HepG2 (cell line): ENCODE results near the gene UQCRC1. TPM values are rescaled to one million over a fixed set of nuclear protein-coding genes. Genes with fewer than 3 reads are reported as not detected.
A peak's percentile ranks its signal among the peaks of the same experiment; 100 is the strongest.

Experiments
- ARID2 ChIP-seq: sonication (generic); formaldehyde crosslinking; IDR thresholded peaks from 2 replicates; pipeline ENCODE4 v1.8.1; 2022; ENCODE audit warnings: mild to moderate bottlenecking, missing genetic modification reagents, borderline replicate concordance
- JUN ChIP-seq: sonication (generic); formaldehyde crosslinking; IDR thresholded peaks from 2 replicates; pipeline ENCODE4 v1.4.0; 2020; ENCODE audit warnings: mild to moderate bottlenecking, missing genetic modification reagents
- KAT7 ChIP-seq: IDR thresholded peaks from 2 replicates; pipeline ENCODE4 v1.6.1; 2018; ENCODE audit warnings: borderline replicate concordance, missing compliant biosample characterization
- KDM2A ChIP-seq: sonication (generic); formaldehyde crosslinking; IDR thresholded peaks from 2 replicates; pipeline ENCODE4 v1.4.0; 2020; ENCODE audit warnings: low read depth, missing genetic modification reagents, borderline replicate concordance
- PHF21A ChIP-seq: sonication (generic); formaldehyde crosslinking; IDR thresholded peaks from 2 replicates; pipeline ENCODE4 v1.5.0; 2020; ENCODE audit warnings: mild to moderate bottlenecking, missing genetic modification reagents
- POLR2A ChIP-seq, 2 experiments: IDR thresholded peaks; 2 replicates each; pipeline ENCODE4 v1.6.1; 2011; ENCODE audit warnings: low read depth in 2 of 2, low read length in 2 of 2, mild to moderate bottlenecking in 1 of 2, moderate library complexity in 1 of 2; ENCODE audit not compliant: insufficient read depth in 1 of 2
- ZNF205 ChIP-seq: IDR thresholded peaks from 2 replicates; pipeline ENCODE4 v1.6.1; 2018; ENCODE audit warnings: missing biosample characterization, missing genetic modification reagents
- ZNF557 ChIP-seq: sonication (generic); formaldehyde crosslinking; IDR thresholded peaks from 2 replicates; pipeline ENCODE4 v1.4.0; 2020; ENCODE audit warnings: missing genetic modification reagents
- ZNF678 ChIP-seq: sonication (generic); formaldehyde crosslinking; IDR thresholded peaks from 2 replicates; pipeline ENCODE4 v1.4.0; 2020; ENCODE audit warnings: mild to moderate bottlenecking, missing genetic modification reagents
- ZNF709 ChIP-seq: sonication (generic); formaldehyde crosslinking; IDR thresholded peaks from 2 replicates; pipeline ENCODE4 v1.5.0; 2020; ENCODE audit warnings: mild to moderate bottlenecking, missing genetic modification reagents
- ZNF773 ChIP-seq: sonication (generic); formaldehyde crosslinking; IDR thresholded peaks from 2 replicates; pipeline ENCODE4 v1.4.0; 2020; ENCODE audit warnings: missing genetic modification reagents, borderline replicate concordance
- ZNF777 ChIP-seq: sonication (generic); formaldehyde crosslinking; IDR thresholded peaks from 2 replicates; pipeline ENCODE4 v1.4.0; 2020; ENCODE audit warnings: missing genetic modification reagents
- polyA plus RNA-seq, 8 experiments: library from polyadenylated mRNA; depleted of rRNA in 3 of 8; stranded (reverse) in 7 of 8; unstranded in 1 of 8; fragments of >200 nt; fragmentation: Illumina TruSeq in 4 of 8; extraction: Trizol in 4 of 8; gene quantifications; 2 replicates each; pipeline versions ENCODE4 v1.2.1 to v1.2.3, GENCODE V29; 2011 to 2016; ENCODE audit warnings: low read depth in 4 of 8, missing spikeins in 1 of 8, mixed read lengths in 1 of 8; ENCODE audit not compliant: insufficient read depth in 1 of 8
- total RNA-seq, 5 experiments: library from RNA; depleted of rRNA; stranded (reverse); fragments of >200 nt; fragmentation: Illumina TruSeq; extraction: Trizol; gene quantifications; 2 replicates each; pipeline ENCODE4 v1.2.3, GENCODE V29; 2016; ENCODE audit warnings: low read depth in 1 of 5
- TF ChIP-seq, protein P1 (sequence below): sonication (generic); formaldehyde crosslinking; IDR thresholded peaks from 2 replicates; pipeline ENCODE4 v1.4.0; 2020; ENCODE audit warnings: low read depth, mild to moderate bottlenecking, missing genetic modification reagents
- TF ChIP-seq, protein P2 (sequence below), 2 experiments: sonication (generic) in 1 of 2; formaldehyde crosslinking in 1 of 2; IDR thresholded peaks; 2 replicates each; pipeline versions ENCODE4 v1.4.0 to v1.6.1; 2016 to 2020; ENCODE audit warnings: borderline replicate concordance in 1 of 2, low read depth in 1 of 2, mild to moderate bottlenecking in 1 of 2, missing genetic modification reagents in 1 of 2
- TF ChIP-seq, protein P3 (sequence below): sonication (generic); formaldehyde crosslinking; IDR thresholded peaks from 2 replicates; pipeline ENCODE4 v1.4.0; 2020; ENCODE audit warnings: mild to moderate bottlenecking, missing genetic modification reagents
- TF ChIP-seq, protein P4 (sequence below): sonication (generic); IDR thresholded peaks from 2 replicates; pipeline ENCODE4 v1.6.1; 2016; ENCODE audit warnings: low read depth, borderline replicate concordance
- TF ChIP-seq, protein P5 (sequence below): sonication (generic); formaldehyde crosslinking; IDR thresholded peaks from 2 replicates; pipeline ENCODE4 v1.5.0; 2020; ENCODE audit warnings: mild to moderate bottlenecking, missing genetic modification reagents

UQCRC1 gene
- total and polyA plus RNA-seq, 2 of the 13 experiments (the other 11 are each of a cell fraction or from before 2014, with no cell fraction given) = 316 to 680 TPM

DNA sequence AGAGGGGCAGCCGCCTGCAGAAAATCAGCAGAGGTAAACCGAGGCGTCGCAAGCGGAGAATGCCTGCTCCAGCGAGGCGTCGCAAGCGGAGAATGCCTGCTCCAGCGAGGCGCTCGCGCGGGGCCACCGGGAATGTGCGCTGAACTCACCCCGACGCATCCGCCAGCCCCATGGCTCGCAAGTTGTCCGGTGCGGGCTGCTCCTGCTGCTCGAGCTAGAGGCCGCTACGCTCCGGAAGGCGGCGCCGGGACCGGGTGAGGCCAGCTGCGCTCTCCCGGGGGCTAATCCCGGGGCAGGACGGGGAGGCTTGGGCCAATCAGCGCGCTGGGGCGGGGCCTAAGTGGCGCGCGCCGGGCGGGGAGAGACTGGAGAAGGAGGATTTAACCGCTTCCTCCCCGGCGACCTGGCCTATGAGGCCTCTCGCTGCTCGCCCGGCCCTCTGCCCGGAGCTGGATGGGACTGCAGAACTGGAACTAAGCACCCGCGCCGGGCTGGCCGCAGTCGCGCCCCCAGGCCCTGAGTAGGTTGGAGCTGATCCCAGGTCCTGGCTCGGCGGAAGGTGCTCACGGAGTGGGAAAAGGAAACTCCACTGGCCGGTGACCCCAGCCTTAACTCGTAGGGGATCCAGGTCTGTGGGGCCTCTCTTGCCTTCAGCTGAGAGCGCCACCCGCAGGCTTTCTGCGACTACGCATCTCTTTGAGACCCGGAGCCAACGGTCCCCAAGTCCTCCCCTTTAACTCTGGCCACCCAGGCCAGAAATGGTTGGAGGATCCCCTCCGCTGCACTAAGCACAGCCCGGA, 26.0 kb upstream of the UQCRC1 start, which contains the start of gene SLC26A6 (continued):
- TF ChIP-seq, protein P1, sequence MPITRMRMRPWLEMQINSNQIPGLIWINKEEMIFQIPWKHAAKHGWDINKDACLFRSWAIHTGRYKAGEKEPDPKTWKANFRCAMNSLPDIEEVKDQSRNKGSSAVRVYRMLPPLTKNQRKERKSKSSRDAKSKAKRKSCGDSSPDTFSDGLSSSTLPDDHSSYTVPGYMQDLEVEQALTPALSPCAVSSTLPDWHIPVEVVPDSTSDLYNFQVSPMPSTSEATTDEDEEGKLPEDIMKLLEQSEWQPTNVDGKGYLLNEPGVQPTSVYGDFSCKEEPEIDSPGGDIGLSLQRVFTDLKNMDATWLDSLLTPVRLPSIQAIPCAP (CRISPR knock-in tag) = no peak; the same call in 1 of the 2 replicates
- TF ChIP-seq KDM2A (CRISPR knock-in tag) = peak; percentile 72; the same call in 1 of the 2 replicates
- peak; percentile 15 for TF ChIP-seq ZNF205 (CRISPR knock-in tag)
- TF ChIP-seq, protein P2, sequence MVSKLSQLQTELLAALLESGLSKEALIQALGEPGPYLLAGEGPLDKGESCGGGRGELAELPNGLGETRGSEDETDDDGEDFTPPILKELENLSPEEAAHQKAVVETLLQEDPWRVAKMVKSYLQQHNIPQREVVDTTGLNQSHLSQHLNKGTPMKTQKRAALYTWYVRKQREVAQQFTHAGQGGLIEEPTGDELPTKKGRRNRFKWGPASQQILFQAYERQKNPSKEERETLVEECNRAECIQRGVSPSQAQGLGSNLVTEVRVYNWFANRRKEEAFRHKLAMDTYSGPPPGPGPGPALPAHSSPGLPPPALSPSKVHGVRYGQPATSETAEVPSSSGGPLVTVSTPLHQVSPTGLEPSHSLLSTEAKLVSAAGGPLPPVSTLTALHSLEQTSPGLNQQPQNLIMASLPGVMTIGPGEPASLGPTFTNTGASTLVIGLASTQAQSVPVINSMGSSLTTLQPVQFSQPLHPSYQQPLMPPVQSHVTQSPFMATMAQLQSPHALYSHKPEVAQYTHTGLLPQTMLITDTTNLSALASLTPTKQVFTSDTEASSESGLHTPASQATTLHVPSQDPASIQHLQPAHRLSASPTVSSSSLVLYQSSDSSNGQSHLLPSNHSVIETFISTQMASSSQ (IDR thresholded peaks at IDR 0.05; ENCODE audit: low read depth) = no peak
- TF ChIP-seq, protein P2 (CRISPR knock-in tag; IDR thresholded peaks at IDR 0.05; ENCODE audit: borderline replicate concordance) = 0 out of 2 replicates have a peak, but pooled peaks have one; percentile 14
- peak in 1 of 2 experiments; percentile 83; a peak in 2 of 4 replicates for TF ChIP-seq POLR2A (IDR thresholded peaks at IDR 0.05; ENCODE audit: insufficient read depth in 1 of 2, low read depth in 2 of 2, low read length in 2 of 2)
- TF ChIP-seq ZNF557 (CRISPR knock-in tag) = no peak; the same call in 1 of the 2 replicates
- no peak for TF ChIP-seq ZNF777
- TF ChIP-seq, protein P3, sequence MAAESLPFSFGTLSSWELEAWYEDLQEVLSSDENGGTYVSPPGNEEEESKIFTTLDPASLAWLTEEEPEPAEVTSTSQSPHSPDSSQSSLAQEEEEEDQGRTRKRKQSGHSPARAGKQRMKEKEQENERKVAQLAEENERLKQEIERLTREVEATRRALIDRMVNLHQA (CRISPR knock-in tag) = no peak
- TF ChIP-seq, protein P4, sequence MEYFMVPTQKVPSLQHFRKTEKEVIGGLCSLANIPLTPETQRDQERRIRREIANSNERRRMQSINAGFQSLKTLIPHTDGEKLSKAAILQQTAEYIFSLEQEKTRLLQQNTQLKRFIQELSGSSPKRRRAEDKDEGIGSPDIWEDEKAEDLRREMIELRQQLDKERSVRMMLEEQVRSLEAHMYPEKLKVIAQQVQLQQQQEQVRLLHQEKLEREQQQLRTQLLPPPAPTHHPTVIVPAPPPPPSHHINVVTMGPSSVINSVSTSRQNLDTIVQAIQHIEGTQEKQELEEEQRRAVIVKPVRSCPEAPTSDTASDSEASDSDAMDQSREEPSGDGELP = peak; percentile 92
- TF ChIP-seq ZNF773 = peak; percentile 53; the same call in 1 of the 2 replicates
- TF ChIP-seq KAT7 = peak; percentile 89
- no peak; the same call in none of the 2 replicates for TF ChIP-seq ZNF709
- TF ChIP-seq ZNF678 = no peak
- TF ChIP-seq JUN = no peak
- TF ChIP-seq, protein P5, sequence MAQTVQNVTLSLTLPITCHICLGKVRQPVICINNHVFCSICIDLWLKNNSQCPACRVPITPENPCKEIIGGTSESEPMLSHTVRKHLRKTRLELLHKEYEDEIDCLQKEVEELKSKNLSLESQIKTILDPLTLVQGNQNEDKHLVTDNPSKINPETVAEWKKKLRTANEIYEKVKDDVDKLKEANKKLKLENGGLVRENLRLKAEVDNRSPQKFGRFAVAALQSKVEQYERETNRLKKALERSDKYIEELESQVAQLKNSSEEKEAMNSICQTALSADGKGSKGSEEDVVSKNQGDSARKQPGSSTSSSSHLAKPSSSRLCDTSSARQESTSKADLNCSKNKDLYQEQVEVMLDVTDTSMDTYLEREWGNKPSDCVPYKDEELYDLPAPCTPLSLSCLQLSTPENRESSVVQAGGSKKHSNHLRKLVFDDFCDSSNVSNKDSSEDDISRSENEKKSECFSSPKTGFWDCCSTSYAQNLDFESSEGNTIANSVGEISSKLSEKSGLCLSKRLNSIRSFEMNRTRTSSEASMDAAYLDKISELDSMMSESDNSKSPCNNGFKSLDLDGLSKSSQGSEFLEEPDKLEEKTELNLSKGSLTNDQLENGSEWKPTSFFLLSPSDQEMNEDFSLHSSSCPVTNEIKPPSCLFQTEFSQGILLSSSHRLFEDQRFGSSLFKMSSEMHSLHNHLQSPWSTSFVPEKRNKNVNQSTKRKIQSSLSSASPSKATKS (CRISPR knock-in tag) = no peak
- no peak for TF ChIP-seq ARID2 (CRISPR knock-in tag)
- TF ChIP-seq PHF21A (CRISPR knock-in tag) = peak; percentile 92
